Hematopoietic multipotent progenitor cell treated with erythropoietin and hydrocortisone succinate and interleukin-3 and kit ligand, for 17 days (in vitro differentiated cells): Measurements from ENCODE around the gene PFKP.

Experiments used
- DNase-seq: peaks from one replicate; pipeline ENCODE4 v3.0.0-alpha.2; 2015; ENCODE audit warnings: low spot score

Gene PFKP

DNA sequence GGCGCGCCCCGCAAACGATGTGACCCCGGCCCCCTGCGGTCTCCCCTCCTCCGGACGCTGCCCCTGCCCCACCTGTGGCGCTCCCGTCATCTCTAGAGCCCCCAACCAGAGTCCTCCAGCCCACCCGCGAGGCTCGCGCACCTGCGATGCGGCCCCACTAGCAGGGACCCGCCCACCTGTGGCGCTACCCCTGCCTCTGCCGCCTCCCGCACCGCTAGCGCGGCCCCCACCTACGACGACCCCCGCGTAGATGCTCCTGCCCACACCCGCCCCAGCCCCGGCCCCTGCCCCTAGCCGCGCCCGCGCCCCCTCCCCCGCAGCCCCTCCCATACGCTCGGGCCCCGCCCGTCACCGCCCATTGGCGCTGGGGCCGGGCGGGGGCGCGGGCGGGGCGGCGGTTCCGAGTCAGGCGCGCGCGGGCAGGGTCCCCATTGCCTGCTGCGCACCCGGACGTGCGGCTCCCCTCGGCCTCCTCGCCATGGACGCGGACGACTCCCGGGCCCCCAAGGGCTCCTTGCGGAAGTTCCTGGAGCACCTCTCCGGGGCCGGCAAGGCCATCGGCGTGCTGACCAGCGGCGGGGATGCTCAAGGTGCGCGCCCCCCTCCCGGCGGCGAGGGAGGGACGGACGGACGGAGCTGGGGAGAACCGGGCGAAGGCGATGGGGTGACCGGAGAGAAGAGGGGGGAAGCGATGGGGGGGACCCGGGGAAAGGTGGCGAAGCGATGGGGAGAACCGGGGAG is at the start of gene PFKP:
TSS of gene PFKP (plus strand) at position 431 of the 741 bp plus-strand sequence. CDS start at position 479, 48 bp downstream.
- DNase-seq = peak; percentile 28

- DNase-seq = no peak
Measured at GRCh38 chr10:3018247-3018646, 49.1 kb upstream of the PFKP start.

GRCh38 chr10:3020311-3020710 is 47.0 kb upstream of the PFKP start:
- DNase-seq = no peak

DNA sequence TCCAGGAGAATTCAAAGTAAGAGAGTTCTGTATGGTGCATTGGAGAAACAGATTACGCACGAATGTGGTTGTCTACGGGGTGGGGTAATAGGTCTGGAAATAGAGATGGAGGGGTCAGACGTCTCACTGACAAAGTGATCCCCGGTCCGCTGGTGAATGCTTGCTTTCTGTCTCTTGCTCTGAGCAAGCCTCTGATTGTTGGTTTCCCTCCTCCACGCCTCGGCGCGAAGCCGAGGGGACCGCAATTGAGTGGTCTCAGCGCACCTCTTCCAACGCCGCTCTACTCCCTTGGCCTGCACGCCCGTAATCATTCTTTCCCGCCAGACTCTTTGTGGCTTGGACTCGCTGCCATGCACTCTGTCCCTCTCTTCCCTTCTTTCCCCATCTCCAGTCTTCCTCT is 46.5 kb upstream of the PFKP start:
- no peak for DNase-seq

- DNase-seq = no peak
Measured at GRCh38 chr10:3022027-3022426, 45.3 kb upstream of the PFKP start.

DNA sequence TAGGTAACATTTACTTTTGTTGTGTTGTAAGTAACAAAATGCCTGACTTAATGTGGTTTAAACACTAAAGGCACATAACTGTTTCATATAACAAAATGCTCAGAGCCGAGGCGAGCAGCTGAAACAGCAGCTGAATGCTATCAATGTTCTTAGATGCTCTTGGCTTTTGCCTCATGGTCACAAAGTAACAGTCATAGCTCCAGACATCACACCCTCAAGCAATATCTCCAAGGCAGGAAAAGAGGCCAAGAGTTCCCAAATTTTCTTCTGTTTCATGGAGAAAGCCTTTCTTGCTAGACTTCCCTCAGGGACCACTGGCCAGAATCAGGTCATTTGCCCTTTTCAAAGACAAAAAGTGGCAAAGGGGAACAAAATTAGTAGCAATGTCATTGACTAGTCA is 43.5 kb upstream of the PFKP start:
- no peak for DNase-seq

- no peak for DNase-seq
Measured at GRCh38 chr10:3025026-3025683, 42.2 kb upstream of the PFKP start.

GRCh38 chr10:3027866-3028265 is 39.5 kb upstream of the PFKP start:
- no peak for DNase-seq

- no peak for DNase-seq
Measured at GRCh38 chr10:3028441-3028840, 38.9 kb upstream of the PFKP start.

DNA sequence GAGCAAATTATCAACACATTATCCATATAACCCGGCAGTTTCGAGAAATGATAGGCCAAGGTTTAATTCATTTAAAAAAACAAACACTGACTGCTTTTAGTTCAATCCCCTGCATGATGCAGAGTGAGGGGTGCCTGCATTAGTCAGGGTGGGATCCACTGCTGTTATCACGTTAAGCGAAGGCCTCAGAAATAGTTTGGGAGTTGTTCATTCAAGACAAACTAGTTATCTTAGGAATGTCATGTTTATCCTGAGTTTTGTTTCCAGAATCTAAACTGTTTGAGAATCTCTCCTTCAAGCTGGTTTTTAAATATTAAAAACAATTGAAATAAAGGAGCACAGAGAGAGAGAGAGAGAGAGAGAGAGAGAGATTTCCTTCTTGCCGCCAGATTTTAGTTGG is 36.6 kb upstream of the PFKP start:
- no peak for DNase-seq

DNA sequence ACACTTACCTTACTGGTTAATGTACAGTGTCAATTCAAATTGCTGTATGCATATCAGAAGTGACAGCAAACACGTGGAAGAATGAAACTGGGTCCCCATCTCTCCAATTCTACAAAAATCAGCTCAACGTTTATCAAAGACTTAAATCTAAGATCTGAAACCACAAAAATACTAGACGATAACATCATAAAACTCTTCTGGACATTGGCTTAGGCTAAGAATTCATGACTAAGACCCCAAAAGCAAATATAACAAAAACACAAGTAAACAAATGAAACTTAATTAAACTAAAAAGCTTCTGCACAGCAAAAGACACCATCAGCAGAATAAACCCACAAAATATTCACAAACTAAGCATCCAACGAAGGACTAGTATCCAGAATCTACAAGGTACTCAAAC is 35.9 kb upstream of the PFKP start:
- DNase-seq = no peak

DNA sequence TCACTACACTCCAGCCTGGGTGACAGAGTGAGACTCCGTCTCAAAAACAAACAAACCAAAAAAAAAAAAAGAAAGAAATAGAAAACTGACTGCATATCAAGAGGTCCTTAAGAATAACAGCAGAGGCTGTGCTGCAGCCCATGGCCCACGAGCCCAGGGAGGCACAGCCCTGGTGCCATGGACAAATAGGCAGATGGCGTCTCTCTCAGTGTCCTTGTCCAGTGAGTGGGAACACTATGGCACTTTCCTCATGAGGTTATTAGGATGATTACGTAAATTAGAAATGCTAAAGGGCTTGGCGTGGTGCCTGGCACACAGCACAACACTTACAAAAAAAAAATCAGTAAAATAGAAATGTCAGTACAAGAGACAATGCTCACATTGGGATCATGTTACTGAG is 33.4 kb upstream of the PFKP start:
- no peak for DNase-seq

GRCh38 chr10:3034616-3035015 is 32.7 kb upstream of the PFKP start:
- no peak for DNase-seq

DNA sequence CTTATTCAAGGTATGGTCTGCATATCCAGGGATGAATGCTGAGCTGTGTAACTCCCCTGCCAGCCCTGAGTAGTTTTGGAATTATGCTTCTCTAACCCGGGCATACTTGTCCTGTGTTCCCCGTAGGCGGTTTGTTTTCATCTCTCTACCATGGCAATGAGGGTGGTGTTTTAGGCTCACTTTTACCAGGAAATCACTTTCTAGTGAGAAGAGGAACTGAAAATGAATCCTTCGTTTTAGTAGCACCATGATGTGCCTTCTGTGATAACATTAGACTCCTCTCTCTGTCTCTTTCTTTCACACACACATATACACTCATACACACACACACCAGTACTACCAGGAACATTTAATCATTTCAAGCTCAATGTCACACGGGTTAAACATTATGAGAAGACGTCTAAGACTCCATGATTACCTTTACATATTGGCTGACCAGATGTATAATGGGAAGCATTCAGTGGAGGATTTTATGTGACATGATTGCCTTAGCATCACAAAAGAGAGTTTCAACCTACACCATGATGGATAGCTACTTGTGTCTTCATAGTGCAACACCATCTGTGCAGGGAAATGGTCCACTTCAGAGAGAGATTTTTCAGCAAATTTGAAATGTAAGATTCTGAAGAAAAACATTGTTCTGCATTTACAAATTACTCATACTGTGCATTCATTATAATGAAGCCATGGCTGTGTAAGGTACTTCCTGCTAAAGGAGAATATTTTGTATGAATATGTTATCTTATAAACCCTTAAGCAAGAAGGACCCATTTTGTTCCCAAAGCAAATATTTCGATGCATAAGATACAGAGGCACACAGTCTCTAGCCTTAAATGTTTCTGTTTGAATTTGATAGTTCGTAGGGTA is 31.0 kb upstream of the PFKP start:
- no peak for DNase-seq

- DNase-seq = no peak
Measured at GRCh38 chr10:3037182-3037581, 30.2 kb upstream of the PFKP start.

DNA sequence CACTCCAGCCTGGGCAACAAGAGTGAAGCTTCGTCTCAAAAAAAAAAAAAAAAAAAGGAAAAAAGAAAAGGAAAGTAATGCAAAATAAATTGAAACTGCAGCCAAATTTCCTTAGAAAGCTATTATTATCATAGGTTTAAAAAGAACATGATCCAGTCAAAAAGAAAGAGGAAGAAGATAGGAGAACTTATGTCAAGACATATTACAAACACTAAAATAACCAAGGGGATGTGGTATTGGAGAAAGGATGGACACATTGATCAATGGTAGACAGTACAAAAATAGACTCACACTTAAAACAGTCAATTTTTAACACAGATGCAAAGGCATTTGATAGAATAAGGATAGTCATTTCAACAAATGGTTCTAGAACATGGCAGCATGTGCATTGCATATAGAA is 27.3 kb upstream of the PFKP start:
- no peak for DNase-seq

- no peak for DNase-seq
Measured at GRCh38 chr10:3042589-3042988, 24.8 kb upstream of the PFKP start.

- DNase-seq = peak; percentile 40
Measured at GRCh38 chr10:3043512-3044368, 23.6 kb upstream of the PFKP start.

DNA sequence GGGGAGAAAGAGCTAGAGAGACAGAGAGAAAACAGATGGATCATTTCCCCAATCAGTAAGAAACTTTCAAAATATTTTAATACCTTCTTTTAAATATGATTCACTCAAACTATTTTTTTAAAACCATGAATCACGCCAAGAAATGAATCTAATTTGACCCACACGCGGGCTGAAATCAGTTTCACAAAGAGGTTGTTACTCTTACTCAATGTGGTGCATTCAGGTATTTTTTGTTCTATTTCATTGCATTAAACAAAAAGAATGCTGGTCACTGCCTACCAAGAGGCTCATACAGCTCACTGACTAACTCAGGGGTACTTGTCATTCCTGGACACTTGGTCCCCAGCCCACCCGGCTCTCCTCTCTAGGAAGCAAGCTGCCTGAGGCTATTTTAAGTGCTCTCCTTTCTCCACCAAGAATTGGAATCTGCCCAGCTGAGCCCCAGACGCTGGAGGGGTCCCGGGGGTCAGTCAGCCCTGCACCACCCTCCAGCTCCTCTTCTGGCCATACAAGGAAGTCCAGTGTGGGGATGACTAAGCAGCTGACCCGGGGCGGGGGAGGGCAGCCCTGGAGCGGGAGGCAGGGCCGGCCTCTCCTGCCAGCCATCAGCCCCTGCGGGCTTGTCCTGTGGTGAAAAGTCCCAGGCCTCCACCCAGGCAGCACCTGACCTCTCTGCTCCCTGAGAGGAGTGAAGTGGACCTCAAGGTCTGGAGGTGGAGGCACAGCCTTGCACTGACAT is 21.7 kb upstream of the PFKP start:
- DNase-seq = no peak

DNA sequence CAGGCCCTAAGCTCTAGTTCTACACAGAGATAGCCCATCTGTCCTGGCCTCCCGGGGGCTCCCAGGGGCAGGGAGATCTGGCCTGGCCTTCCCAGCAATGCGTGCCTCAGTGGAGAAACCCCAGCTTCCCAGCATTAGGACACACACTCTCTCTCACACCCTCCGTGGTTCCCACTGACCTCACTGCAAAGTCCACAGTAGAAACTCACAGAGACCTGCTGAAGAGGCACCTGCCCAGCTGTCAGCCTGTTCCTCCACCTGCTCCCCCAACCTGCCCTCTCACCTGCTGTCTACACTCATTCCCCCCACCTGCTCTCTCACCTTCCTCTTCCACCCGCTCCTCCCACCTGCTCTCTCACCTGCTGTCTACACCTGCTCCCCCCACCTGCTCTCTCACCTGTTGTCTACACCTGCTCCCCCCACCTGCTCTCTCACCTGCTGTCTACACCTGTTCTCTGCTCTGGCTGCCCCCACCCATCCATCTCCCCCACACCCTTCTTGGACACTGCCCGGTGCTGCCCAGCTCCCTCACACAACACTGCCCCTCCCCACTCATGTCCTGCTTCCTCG is 21.1 kb upstream of the PFKP start:
- DNase-seq = no peak

- DNase-seq = no peak
Measured at GRCh38 chr10:3046981-3047547, 20.3 kb upstream of the PFKP start.
